WI38 (cell line): ENCODE measurements around the gene ZYG11B.
"Not testable (repeated sequence)": the region's sequence is repeated elsewhere in the genome, so short reads cannot be mapped to it uniquely, and the experiment has no call there.

Experiments used
- H3K4me3 ChIP-seq: 2 replicates; pipeline ENCODE4 v1.5.1; 2011; ENCODE audit warnings: low read depth, mild to moderate bottlenecking, control low read depth, low read length
- TF ChIP-seq, protein P1 (sequence below): IDR thresholded peaks from 2 replicates; pipeline ENCODE4 v1.5.1; 2012; ENCODE audit warnings: low read depth, mild to moderate bottlenecking, control low read depth, low read length

The ZYG11B gene

DNA sequence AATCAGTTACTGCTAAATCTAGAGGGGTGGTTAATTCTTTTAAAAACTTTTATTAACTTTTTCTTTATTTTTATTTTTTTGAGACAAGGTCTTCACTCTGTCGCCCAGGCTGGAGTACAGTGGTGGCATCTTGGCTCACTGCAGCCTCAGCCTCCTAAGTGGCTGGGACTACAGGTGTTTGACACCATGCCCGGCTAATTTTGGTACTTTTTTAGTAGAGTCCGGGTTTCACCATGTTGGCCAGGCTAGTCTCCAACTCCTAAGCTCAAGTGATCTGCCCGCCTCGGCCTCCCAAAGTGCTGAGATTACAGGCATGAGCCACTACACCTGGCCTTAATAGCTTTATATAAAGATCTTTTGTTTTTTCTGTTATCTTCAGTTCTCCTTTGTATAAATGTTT lies 11.9 kb downstream of the ZYG11B start:
- no peak overlapping the region for H3K4me3 ChIP-seq
- TF ChIP-seq, protein P1, sequence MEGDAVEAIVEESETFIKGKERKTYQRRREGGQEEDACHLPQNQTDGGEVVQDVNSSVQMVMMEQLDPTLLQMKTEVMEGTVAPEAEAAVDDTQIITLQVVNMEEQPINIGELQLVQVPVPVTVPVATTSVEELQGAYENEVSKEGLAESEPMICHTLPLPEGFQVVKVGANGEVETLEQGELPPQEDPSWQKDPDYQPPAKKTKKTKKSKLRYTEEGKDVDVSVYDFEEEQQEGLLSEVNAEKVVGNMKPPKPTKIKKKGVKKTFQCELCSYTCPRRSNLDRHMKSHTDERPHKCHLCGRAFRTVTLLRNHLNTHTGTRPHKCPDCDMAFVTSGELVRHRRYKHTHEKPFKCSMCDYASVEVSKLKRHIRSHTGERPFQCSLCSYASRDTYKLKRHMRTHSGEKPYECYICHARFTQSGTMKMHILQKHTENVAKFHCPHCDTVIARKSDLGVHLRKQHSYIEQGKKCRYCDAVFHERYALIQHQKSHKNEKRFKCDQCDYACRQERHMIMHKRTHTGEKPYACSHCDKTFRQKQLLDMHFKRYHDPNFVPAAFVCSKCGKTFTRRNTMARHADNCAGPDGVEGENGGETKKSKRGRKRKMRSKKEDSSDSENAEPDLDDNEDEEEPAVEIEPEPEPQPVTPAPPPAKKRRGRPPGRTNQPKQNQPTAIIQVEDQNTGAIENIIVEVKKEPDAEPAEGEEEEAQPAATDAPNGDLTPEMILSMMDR: no peak

DNA sequence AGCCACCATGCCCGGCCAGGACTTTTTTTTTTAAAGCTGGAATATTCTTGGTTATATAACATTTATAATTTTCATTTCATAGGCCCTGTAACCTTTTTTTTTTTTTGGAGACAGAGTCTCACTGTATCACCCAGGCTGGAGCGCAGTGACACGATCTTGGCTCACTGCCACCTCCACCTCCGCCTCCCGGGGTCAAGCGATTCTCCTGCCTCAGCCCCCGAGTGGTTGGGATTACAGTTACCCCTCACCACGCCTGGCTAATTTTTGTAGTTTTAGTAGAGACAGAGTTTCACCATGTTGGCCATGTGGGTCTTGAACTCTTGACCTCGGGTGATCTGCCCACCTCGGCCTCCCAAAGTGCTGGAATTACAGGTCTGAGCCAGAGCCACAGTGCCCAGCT lies 12.6 kb downstream of the ZYG11B start:
- TF ChIP-seq, protein P1: no peak
- no peak overlapping the region for H3K4me3 ChIP-seq

DNA sequence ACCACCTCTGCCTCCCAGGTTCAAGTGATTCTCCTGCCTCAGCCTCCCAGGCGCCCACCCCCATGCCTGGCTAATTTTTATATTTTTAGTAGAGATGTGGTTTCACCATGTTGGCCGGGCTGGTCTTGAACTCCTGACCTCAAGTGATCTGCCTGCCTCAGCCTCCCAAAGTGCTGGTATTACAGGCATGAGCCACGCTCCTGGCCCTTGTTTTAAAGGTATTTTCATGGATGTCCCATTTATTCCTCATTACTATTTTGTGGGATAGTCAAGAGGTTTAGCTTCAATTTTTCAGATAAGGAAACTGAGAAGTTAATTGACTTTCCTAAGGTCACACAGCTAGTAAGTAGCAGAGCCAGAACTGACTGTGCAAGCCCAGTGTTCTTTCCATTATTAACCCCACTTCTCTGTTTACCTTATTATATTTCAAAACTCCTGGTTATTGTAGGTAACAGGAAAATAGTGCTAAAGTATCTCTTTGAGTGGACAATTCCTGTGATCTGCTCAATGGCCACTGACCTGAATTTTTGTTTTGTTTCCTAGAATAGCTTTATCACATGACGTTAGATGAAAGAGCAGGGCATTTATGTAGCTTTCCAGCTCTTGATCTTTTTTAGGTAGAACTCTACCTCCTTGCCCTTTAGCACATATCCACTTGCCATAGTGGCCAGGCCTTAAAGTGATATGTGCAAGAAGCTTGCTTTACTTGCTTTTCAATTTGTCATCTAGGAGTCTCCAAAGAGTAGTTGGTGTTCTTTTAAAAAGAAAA lies 13.6 kb downstream of the ZYG11B start:
- H3K4me3 ChIP-seq: no peak overlapping the region
- TF ChIP-seq, protein P1: no peak

DNA sequence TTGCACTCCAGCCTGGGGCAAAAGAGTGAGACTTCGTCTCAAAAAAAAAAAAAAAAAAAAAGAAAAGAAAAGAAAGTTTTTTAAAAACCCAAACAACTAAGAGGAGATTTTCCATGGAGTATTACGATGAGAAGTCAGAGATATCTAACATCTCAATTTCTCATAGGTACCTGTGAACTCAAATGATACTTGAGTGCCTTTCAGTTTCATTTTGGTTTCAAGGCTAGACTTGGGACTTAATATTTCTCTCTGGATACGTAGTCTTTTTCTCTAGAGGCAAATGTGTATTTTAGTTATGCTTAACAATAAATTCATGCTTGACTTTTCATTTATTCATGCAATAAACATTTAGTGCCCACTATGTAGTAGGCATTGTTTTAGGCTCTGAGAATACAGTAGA lies 15.0 kb downstream of the ZYG11B start:
- no peak overlapping the region for H3K4me3 ChIP-seq

DNA sequence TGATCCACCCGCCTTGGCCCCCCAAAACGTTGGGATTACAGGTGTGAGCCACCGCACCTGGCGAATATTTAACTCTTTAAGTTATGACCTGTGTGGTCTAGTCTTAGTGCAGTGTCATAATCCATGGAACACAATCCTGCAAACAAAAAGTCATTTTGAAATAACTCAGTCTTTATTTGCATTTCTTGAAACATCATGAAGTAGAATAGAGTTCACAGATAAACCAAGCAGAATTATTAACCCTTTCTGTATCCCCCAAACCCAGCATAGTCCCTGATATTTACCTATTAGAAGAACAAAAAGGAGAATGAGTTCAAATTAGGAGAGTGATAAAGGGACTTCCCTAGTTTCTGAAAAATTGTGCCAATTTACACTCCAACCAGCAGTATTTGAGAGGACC lies 19.9 kb downstream of the ZYG11B start:
- H3K4me3 ChIP-seq: no peak overlapping the region
- TF ChIP-seq, protein P1: no peak

More for the DNA sequence above, 15.0 kb downstream of the ZYG11B start:
- TF ChIP-seq, protein P1: no peak

DNA sequence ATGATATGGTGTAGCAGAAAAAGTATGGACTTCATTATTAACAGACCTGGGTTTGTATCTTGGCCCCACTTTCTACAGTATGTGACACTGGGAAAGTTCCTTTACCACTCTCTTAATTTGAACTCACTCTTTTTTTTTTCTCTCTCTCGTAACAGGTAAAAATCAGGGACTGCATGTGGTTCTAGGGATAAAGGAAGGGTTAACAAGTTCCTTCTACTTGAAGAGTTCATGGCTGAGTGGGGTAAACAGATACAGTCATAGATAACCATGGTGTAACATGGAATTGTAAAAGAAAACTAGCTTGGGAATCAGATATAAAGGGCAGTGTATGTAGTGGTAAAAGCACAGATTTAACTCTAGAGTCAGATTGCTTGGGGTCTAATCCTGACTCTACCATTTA lies 21.2 kb downstream of the ZYG11B start:
- TF ChIP-seq, protein P1: no peak
- H3K4me3 ChIP-seq: no peak overlapping the region

DNA sequence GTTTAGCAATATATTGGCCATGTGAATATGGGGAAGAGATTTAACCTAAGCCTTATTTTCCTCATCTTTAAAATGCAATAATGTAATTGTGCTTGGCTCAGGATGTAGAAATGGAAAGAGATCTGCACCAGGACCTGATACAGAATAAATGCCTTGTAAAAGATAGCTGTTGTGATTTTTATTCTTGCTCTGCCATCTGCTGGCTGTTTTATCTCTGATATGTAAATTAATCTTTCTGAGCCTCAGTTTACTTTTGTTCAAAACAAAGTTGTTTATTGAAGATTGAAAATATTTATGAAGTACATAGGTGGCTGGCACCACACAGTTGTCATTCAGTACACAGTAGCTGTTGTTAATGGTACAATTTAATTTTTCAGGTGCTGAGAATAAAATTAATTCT lies 21.9 kb downstream of the ZYG11B start:
- TF ChIP-seq, protein P1: no peak
- no peak overlapping the region for H3K4me3 ChIP-seq

DNA sequence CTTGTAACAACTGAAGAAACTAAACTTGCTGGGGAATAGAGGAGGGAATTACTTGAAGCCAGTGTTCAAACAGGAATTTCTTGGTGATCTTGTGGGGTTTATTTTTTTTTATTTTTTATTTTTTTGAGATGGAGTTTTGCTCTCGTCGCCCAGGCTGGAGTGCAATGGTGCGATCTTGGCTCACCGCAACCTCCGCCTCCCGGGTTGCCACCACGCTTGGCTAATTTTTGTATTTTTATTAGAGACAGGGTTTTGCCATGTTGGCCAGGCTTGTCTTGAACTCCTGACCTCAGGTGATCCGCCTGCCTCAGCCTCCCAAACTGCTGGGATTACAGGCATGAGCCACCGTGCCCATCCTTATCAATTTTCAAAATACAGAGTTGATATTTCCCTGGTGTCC lies 23.2 kb downstream of the ZYG11B start:
- not testable (repeated sequence) for H3K4me3 ChIP-seq

DNA sequence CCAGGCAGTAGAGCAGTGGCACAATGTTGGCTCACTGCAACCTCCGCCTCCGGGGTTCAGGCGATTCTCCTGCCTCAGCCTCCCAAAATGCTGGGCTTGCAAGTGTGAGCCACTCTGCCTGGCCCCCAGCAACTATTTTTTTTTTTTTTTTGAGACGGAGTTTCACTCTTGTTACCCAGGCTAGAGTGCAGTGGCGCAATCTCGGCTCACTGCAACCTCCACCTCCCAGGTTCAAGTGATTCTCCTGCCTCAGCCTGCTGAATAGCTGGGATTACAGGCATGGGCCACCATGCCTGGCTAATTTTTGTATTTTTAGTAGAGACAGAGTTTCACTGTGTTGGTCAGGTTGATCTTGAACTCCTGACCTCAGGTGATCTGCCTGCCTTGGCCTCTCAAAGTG lies 23.9 kb downstream of the ZYG11B start:
- H3K4me3 ChIP-seq: not testable (repeated sequence)
